Thyroid gland (tissue), 4 donors: ENCODE measurements around the gene TDRKH.
"Not testable (repeated sequence)": the region's sequence is repeated elsewhere in the genome, so short reads cannot be mapped to it uniquely, and the experiment has no call there.

Experiments
- CTCF ChIP-seq, 6 experiments: fragments of 200-600 bp in 3 of 6; fragments of 450-650 bp in 3 of 6; sonication (generic) in 3 of 6; IDR thresholded peaks; one replicate each; pipeline ENCODE4 v1.5.1; 2016 to 2019; ENCODE audit warnings: antibody characterized with exemption in 6 of 6, mild to moderate bottlenecking in 2 of 6, inconsistent platforms in 1 of 6, moderate library complexity in 1 of 6
- POLR2A ChIP-seq, 2 donors: fragments of 450-650 bp; IDR thresholded peaks; one replicate each; pipeline ENCODE4 v1.6.1; 2017; ENCODE audit warnings: antibody characterized with exemption in 2 of 2, mild to moderate bottlenecking in 2 of 2, moderate library complexity in 1 of 2

GRCh38 chr1:151733995-151734394 lies 56.3 kb downstream of the TDRKH start:
- not testable (repeated sequence) for TF ChIP-seq CTCF, POLR2A (IDR thresholded peaks at IDR 0.05)
